Activated CD4-positive, alpha-beta T cell treated with anti-CD3 and anti-CD28 coated beads, Interleukin-2, Interleukin-4, amounts not matched to agents 100 ng/mL and 50 ng/mL, durations not matched to agents 16 hours and 8 hours (primary cell): ENCODE data around the gene SLC7A9.

Source experiments
- DNase-seq: peaks from one replicate; pipeline ENCODE4 v3.0.0-alpha.2; 2020; ENCODE audit warnings: low spot score

Gene SLC7A9

DNA sequence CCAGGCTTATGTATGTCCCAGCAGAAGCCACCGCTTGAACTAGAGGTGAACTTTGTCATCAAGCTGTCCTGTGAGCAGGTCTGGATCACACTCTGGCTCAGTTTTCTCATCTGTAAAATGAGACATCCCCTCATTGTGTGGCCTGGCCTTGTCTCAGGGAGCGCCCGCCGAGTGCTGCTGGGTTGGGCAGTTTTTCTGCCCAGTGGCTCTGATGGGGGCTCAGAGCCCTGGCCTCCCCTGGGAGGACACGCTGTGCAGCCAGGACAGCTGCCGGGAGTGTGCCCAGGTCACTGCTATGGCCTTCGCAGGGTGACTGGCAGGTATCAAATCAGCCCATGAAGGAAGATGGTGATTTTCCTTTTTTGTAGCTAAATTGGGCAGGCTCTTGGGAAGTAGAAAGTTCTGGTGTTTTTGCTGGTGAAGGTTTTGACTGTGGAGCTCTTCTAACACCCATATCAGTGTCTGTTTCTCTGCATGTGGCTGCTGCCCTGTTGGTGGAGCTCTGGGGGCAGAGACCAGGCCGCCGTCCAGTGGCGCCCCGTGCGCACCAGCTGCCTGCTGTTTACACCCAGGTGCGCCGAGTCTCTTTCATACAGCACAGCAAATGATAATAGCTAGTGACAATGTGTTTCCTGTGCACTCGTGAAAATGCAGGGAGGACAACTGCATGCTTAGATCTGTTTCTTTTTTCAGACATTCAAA is 40.8 kb downstream of the SLC7A9 start:
- DNase-seq, result no peak

DNA sequence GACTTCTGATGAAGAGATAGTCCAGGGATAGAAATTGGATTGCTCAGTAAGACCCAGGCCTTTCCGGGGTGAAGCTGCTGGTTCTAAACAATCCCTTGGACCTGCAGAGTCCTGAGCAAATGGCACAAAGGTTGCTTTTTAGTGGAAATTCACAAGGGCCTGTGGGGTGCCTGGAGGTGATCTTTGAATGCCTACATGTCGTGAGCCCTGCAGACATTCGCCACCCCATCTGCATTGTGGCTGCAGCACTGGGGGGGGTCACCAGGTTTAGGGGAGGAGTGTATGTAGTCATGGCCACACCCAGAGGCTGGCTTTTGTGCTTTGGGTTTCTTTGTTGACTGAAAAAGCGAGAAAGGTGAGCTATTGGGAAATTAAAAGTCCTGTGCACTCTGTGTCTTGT is 41.4 kb downstream of the SLC7A9 start:
- DNase-seq, result no peak

DNA sequence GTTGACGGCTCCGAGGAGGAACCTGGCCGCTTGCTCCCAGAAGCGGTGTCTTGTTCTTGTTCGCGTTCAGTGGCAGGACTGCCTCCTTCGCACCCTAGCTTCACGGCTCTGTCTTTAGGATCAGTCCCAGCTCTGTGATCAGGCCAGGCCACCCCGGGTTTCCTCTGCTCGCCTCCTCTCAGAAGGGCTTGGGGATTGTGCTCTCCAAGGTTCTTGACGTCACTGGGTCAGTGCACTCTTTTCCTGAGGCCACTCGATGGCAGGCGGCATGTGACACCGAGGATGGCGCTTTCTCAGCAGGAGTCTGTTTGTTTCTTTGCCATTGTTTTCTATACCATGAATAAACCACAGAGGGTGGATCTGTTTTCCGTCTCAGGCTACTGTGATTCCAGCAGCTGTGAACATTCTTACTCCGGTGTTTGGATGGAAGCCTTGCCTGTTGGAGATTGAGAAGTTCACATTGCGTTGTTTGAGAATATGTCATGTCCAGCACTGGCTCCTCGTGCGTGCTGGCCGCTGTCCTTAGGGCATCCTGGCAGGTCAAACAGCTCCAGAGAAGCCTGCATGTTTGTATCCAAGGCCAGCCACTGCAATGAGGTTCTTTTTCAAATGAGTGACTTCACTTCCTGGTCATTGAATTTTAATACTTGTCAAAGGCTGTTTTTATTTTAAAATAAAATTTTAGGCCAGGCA is 44.5 kb downstream of the SLC7A9 start:
- DNase-seq, result no peak

DNA sequence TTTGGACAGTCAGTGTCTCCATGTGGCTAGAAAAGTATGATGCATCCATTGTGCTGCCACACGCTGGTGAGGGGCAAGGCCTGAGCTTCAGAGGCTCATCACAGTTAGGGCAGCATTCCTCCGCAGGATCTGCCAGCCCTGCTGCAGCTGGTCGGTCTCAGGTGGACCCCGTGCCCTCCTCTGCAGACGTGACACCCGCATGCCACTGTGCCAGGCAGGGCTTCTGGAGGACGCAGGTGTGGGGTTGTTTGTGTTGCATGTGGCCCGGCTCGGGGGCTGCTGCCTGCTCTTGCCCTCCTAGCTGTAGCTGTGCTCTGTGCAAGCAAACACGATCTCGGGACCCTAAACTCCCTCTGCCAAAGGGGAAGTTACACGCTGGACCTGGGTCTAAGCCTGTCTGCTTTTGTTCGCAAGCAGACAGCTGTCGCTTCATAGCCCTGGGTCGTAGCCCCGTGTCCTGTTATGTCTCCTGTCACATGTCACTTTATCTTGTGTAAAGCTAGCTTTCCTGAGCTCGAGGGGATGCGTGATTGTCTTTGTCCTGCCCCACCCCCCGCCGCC is 45.3 kb downstream of the SLC7A9 start:
- DNase-seq, result no peak

DNA sequence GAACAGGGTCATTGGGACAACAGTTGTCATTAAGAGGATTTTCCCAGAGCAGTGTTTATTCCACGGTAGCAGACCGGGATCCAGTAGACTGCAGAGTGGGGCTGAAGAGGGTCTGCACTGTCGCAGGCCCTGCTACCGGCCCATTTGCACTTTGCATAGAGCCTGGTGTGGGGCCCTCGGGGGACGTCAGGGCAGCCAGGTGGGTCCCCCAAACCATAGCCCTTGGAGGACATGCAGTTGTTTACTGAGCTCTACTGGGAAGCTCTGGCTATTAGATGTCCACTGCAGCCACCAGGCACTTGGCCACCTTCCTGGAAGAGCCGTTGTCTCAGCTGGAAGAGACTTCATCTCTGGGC is 45.8 kb downstream of the SLC7A9 start:
- DNase-seq, result no peak

DNA sequence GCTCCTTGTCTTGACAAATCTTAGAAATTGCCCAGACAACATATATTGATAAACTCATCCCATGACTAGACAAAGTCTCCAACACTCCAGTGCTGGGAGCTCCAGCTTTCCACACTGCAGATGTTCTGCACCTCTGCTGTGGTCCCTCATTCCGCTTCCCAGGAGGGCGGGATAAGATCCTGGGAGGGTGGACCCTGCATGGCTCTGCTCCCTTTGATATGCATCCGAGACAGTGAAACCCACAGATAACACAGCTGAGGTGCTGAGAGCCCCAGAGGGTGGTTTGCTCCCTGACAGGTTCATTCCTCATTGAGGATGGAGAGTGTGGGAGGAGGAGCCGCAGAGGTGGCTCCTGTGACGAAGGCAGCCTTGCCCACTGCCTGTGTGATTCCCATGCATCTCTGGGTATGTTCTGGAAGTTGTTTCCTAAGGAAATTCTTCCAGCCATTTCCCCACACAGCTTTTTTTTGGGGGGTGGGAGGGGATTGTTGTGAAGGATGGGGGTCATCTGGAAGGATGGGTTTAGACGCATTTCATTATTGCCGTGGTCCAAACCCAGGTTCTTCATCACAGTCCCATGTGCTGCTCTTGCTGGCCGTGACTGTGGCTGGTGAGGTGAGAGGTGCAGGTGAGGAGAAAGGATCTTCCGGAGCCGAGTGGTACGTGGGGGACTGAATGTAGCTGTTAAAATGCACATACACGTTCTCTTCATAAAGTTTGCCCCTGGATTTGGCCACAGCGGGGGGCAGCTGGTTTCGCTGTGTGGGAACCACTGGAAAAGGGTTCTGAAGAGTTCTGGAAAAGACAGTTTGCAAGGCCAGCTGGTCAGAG is 46.4 kb downstream of the SLC7A9 start:
- DNase-seq, result no peak

DNA sequence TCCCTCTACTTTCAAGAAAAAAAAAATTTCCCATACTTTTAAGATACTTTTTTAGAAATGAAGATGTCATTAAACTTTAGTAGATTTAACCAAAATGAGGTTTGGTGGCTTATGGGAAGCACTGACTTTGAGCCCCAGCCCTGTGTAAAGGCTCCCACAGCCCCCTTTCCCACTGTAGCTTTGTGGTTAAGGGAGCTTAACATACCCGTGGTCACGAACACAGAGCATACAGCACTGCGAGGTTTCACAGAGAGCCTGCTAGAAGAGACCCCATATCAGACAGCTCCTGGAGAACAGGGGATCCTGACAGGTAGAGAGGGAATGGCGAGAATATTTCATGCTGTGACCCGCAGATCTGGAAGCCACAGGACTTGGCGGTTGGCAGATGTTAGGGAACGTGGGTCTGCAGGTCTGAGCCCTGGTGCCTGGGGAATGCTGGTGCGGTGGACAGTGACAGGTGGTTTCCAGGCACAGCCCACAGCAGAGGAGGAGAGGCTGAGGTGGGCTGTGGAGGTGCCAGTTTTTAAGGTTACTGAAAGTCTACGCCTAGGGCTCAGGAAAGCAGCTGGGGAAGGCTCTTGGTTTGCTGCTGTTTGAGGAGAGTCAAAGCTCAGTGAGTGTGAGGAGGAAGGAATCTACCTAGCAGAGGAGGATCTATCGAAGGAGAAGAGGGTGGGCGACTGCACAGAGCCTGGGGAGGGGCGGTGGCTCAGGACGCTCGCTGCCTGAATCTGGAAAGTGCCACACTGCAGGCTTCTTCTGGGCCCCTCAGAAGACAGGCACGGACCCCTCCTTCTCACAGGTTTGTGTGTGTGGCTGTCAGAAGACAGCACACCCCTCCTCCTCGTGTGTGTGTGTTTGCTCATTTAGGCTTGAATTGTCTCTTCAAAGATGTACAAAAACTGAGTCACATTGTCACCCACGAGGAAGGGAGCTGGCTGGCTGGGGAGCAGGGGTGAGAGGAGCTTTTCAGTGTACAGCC is 49.9 kb downstream of the SLC7A9 start:
- no peak for DNase-seq

DNA sequence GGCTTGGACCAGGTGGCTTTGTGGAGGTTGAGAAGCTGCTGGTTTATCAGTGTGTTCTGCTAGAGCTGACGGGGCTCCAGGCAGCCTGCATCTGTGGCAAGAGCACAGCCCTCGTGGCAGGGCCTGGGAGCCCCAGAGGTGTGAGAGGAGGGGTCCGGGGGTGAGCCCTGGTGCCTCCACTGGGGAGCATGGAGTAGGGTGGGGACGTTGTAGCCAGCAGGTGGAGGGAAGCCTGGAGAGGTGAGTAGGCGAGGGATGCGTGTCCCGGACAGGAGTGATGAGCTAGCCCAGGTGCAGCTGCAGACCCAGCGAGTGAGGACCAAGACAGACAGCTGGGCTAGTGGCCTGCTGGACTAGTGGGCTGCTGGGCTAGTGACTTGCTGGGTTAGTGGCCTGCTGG is 51.0 kb downstream of the SLC7A9 start:
- no peak for DNase-seq

DNA sequence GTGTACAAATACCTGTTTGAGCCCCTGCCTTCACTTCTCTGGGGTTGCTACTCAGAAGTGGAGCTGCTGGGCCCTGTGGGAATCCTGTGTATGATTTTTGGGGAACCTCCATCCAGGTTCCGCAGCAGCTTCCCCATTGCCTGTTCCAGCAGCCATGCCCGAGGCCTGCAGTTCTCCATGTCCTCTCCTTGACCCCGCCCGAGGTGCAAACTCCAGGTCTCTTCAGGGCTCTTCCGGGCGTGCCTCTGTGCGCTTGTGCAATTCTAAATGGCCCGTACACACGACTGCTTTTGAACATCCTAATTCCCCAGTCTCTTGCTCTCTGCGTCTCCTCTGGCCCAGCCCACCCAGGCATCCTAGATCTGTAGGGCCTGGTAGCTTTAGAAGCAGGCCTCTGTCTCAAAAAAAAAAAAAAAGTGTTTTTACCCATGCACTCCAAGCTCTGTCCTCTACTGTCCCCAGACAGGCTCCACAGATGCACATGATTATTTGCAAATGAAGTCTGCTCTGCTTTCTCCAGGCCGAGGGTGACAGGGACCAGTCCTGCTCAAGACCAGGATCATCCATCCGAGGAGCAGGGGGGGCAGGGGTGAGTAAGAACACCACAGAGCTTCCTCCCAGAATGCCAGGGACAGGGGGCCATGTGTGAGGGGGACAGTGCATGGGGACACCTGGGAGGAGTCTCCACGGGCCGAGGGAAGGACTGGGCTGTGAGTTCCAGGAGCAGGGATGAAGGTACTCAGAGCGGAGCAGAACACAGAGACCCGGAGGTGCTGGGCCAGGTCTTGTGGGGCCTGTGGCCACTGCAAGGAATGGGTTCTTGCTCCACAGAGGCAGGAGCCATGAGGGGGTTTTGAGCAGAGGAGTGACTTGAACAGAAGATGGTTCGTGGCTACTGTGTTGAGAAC is 51.7 kb downstream of the SLC7A9 start:
- DNase-seq, result no peak

DNA sequence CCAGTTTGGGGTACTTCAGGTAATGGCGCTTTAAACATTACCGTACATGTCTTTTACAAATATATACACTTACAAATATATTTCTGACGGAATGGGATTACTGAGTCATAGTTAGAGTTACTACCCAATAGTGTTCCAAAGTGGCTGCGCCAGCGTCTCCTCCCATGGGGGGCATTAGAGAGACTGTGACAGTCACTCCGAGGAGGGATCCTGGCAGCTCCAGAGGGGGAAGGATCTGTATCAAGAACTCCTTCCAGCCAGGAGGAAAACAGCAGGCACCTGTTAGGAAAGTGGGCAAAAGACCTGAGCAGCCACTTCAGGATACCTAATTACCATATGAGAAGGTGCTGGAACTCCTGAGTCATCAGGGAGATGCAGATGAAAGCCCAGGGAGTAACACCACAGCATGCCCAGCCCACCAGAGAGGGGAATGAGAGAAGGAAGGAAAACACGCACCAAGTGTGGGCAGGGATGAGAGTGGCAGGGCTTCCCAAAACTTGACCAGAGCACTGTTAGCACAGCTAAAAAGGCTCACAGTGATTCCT is 52.9 kb downstream of the SLC7A9 start:
- DNase-seq, result no peak

DNA sequence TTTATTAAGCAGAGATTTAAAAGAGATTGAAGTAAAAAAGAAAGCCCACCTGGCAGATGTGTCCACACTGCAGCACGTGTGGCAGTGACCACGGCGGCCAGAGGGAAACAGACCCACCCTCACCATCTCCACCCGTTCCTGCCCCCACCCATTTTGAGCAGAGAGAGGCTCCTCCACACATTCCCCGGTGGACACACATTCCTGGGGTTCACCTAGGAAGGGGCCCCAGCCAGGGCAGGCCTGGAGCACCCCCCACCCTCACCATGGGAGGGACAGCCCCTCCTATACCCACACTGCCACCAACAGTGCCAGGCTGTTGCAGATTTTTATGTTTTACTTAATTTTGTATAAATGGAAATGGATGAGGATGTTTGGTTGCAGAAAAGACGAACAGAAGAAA is 54.9 kb downstream of the SLC7A9 start:
- no peak for DNase-seq

DNA sequence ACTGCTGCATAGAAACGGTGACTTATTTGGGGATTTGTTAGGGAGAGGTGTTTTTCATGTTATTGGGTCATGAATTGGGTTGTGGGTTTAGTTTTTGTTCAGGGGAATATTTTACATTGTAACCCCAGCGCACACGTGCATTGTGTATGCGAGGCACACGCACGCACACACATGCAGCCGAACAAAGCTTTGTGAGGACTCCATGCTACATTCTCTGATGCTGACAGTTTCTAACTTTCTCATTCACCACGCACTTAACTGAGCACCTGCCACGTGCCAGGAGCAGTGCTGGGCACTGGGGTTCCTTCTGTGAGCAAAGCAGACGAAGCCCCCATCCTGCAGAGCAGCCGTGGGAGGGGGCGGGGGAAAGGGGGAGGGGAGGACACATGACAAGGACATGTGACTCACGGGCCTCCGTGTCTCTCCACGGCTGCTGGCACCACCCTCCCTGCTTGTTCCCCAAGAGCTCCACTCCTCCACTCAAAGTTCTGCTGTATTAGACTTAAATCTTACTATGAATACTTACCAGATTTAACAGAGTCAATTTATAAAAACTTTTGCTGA is 55.6 kb downstream of the SLC7A9 start:
- no peak for DNase-seq

DNA sequence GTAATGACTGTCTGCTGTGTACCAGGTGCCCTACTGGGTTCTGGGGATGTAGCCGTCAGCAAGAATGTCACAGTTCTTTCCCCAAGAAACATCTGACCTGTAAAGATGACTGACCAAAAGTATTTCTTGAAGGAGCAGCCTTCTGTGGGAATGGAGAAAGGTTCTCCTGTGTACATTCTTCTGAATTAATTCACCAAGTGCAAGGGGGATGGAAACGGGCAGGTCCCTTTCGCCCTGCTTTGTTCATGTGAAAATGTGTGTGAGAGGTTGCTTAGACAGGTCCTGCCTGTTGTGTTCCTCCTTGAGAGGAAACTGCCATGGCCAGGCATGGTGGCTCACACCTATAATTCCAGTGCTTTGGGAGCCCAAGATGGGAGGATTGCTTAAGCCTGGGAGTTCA is 57.0 kb downstream of the SLC7A9 start:
- DNase-seq, result no peak

DNA sequence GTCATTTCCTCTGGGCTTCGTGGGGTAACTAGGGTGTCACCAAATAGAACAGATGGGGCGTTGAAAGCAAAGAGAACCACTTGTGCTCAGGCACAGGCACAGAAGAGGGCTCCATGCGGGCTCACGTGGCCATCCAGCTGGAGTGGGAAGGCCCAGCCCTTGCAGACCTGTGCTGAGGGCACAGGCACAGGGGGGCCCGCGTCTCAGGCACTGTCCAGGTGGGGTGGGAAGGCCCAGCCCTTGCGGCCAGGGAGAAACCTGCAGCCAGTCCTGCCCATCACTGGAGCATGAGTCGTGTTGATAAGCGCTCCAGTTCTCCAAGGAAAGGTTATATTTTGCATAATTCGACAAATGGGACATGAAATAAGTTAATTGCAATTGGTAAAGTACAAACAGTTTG is 57.5 kb downstream of the SLC7A9 start:
- no peak for DNase-seq

DNA sequence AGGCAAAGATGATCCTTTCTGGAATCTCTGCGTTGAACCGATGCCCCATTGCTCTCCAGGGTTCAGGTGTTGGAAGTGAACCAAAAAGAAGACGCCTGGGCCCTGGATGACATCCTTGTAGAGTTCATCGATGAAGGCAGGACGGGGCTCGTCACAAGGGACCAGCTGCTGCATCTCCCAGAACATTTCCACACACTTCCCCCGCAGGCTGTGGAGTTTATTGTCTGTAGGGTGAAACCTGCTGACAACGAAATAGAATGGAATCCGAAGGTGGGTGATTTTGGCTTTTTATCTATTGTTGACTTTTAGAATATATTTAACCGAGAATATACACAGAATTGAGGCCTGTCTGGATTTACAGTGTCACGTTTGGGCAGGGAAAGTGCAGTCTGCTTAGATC is 58.4 kb downstream of the SLC7A9 start:
- no peak for DNase-seq

DNA sequence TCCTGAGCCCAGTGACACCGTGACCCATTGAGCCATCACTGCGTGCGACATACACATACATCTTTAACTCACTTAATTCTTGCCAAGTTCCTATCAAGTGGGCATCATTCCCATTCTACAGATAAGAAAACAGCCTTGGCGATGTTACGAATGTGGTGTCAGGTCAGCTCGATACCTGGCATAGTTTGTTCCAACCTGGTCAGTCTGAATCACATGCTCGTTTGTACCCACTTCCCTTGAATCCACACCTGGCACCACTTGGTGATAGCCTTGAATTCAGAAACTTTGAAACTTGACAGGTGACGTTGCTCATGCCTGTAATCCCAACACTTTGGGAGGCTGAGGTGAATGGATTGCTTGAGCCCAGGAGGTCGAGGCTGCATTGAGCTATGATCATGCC is 59.1 kb downstream of the SLC7A9 start:
- DNase-seq, result no peak

DNA sequence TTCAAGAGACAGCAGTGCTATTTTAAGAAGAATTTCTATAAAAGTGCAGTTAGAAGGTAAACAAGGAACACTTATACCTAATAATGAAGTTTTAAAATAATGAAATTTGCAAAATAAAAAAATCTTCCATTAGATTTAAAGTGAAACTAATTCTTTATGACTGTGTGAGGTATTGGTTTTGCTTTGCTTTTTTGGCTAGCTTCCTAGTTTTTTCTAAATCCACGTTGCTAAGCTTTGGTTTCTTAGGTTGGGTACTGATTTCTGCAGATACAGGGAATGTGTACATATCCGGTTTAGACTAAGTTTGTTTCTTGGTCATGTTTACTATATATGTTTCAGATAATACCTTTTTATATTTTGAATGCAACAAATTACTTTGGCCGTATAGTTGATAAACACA is 59.8 kb downstream of the SLC7A9 start:
- DNase-seq, result no peak

DNA sequence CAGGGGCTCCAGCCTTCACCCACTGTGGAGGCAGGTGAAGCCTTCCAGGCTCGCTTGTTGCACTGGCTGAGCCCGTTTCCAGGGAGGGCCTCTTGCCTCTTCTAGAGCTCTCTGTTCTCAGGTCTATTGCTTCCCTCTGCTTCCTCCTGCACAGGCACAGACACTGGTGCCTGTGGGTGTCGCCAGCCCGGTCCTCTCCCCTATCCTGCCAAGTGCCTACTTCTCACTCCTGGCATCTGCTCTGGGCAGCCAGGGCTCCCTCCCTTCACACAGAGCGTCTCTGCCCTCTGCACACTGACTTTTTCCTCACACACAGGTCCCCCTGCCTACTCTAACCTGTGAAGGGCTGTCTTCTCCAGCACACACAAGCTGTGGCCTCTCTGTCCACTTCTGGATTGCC is 60.3 kb downstream of the SLC7A9 start:
- DNase-seq, result no peak

DNA sequence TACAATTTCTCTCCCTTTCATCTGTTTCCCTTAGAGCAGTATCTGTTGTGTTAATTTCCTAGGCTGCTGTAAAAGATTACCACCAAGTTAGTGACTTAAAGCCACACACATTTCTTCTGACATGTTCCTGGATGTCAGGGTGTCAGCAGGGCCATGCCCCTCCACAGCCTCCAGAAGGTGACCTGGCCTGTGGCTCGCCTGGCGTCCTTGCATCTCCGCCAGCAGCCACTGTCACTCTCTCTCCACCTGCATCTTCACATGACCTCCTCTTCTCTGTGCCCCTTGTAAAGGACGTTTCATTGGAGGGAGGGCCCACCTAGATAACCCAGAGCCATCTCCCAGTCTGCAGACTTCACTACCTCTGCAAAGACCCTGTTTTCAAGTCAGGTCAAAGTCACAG is 61.3 kb downstream of the SLC7A9 start:
- DNase-seq, result no peak

DNA sequence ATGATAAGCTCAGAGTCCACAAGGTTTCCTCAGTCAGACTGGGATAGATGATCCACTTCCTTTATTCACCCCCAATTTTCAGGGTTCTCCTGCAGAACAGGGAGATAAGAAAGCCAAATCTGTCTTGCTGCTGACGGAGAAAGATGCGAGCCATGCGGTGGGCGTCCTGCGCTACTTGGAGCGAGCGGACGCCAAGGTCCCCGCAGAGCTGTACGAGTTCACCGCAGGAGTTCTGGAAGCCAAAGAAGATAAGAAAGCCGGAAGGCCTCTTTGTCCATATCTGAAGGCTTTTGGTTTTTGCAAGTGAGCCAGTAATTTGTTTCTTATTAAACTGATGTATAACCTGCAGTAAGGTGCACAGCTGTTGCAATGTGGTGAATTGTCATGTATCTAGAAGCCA is 66.7 kb downstream of the SLC7A9 start:
- DNase-seq, result no peak
